PC-3 (cell line): ENCODE measurements around the gene GATAD2A.

Source experiments
- CTCF ChIP-seq: fragments of 300-600 bp; sonication (generic); conservative IDR thresholded peaks from 2 replicates; pipeline ENCODE4 v1.5.1; 2017; ENCODE audit warnings: antibody characterized with exemption, low read depth, mild to moderate bottlenecking, low read length
- EZH2 ChIP-seq: fragments of 300-600 bp; sonication (generic); IDR thresholded peaks from one replicate; pipeline ENCODE4 v1.6.1; 2017; ENCODE audit warnings: antibody characterized with exemption, mild to moderate bottlenecking, low read length; ENCODE audit not compliant: unreplicated experiment
- EZH2phosphoT487 ChIP-seq: fragments of 300-600 bp; sonication (generic); IDR thresholded peaks from 2 replicates; pipeline ENCODE4 v1.6.1; 2018; ENCODE audit warnings: mild to moderate bottlenecking, antibody characterized with exemption, low read length, borderline replicate concordance

GRCh38 chr19:19492026-19492610 lies 86.6 kb downstream of the GATAD2A start:
- TF ChIP-seq CTCF (no peak), EZH2 (no peak), EZH2phosphoT487 (no peak)
